Endodermal cell (in vitro differentiated cells): Measurements from ENCODE around the gene SLIT2. TPM values are rescaled to one million over a fixed set of nuclear protein-coding genes. Genes with fewer than 3 reads are reported as not detected.

Experiments used
- DNase-seq: peaks from one replicate; pipeline ENCODE4 v3.0.0-alpha.2; 2017
- H3K27ac ChIP-seq: 2 replicates; pipeline ENCODE4 v1.5.1; 2013; ENCODE audit warnings: mild to moderate bottlenecking, low read depth, low read length, moderate library complexity
- H3K27me3 ChIP-seq: 2 replicates; pipeline ENCODE4 v1.6.1; 2013; ENCODE audit warnings: mild to moderate bottlenecking, low read length, moderate library complexity; ENCODE audit not compliant: insufficient read depth, control insufficient read depth, poor library complexity, severe bottlenecking
- H3K36me3 ChIP-seq: 2 replicates; pipeline ENCODE4 v1.7.0; 2013; ENCODE audit warnings: mild to moderate bottlenecking, low read length, moderate library complexity; ENCODE audit not compliant: control insufficient read depth, insufficient read depth
- H3K4me1 ChIP-seq: one replicate; pipeline ENCODE4 v1.7.0; 2013; ENCODE audit warnings: low read length; ENCODE audit not compliant: control insufficient read depth, insufficient read depth
- H3K4me3 ChIP-seq: 2 replicates; pipeline ENCODE4 v1.5.1; 2013; ENCODE audit warnings: mild to moderate bottlenecking, low read length, moderate library complexity
- H3K9ac ChIP-seq: 2 replicates; pipeline ENCODE4 v1.6.1; 2013; ENCODE audit warnings: mild to moderate bottlenecking, low read length, moderate library complexity; ENCODE audit not compliant: poor library complexity, severe bottlenecking; ENCODE audit errors: extremely low read depth
- H3K9me3 ChIP-seq: 2 replicates; pipeline ENCODE4 v1.6.1; 2013; ENCODE audit warnings: mild to moderate bottlenecking, low read length, moderate library complexity; ENCODE audit not compliant: control insufficient read depth
- H3K27ac Mint-ChIP-seq: 2 replicates; pipeline ENCODE4 v1.8.0; 2020; ENCODE audit warnings: mixed read lengths
- H3K27me3 Mint-ChIP-seq: 2 replicates; pipeline ENCODE4 v1.8.0; 2021; ENCODE audit warnings: mild to moderate bottlenecking, mixed read lengths; ENCODE audit not compliant: insufficient read depth
- H3K36me3 Mint-ChIP-seq: 2 replicates; pipeline ENCODE4 v1.8.0; 2020; ENCODE audit warnings: low read depth, mixed read lengths
- H3K4me1 Mint-ChIP-seq: 2 replicates; pipeline ENCODE4 v1.8.0; 2020; ENCODE audit warnings: mixed read lengths
- H3K4me3 Mint-ChIP-seq: 2 replicates; pipeline ENCODE4 v1.8.0; 2020; ENCODE audit warnings: mild to moderate bottlenecking, moderate library complexity, mixed read lengths
- H3K9me3 Mint-ChIP-seq: 2 replicates; pipeline ENCODE4 v1.8.0; 2020; ENCODE audit warnings: mild to moderate bottlenecking, mixed read lengths
- CTCF ChIP-seq: fragments of 200-600 bp; sonication (generic); conservative IDR thresholded peaks from 2 replicates; pipeline ENCODE4 v1.5.0; 2021; ENCODE audit warnings: antibody characterized with exemption, mild to moderate bottlenecking
- WGBS, 2 experiments: methylation state at CpG; one replicate each; pipeline versions ENCODE4 v1.1.5 to v1.1.7; 2013; ENCODE audit warnings: missing lambda C conversion rate in 2 of 2, mixed read lengths in 1 of 2; ENCODE audit not compliant: insufficient coverage in 1 of 2, insufficient read length in 1 of 2; 5-methylcytosine and 5-hydroxymethylcytosine counted together
- total RNA-seq, 2 donors: library from RNA; stranded (reverse); fragmentation: NEBNext Ultra II Directional in 1 of 2; extraction: Animal tissue kit (Norgen Biotek cat#: 25700) in 1 of 2; gene quantifications; 2 replicates in 1 of 2; 3 replicates in 1 of 2; pipeline ENCODE4 v1.2.1, GENCODE V29; 2021

Gene SLIT2
- total RNA-seq, 2 donors from 2014 or later = 3.4 to 3.5 TPM

DNA sequence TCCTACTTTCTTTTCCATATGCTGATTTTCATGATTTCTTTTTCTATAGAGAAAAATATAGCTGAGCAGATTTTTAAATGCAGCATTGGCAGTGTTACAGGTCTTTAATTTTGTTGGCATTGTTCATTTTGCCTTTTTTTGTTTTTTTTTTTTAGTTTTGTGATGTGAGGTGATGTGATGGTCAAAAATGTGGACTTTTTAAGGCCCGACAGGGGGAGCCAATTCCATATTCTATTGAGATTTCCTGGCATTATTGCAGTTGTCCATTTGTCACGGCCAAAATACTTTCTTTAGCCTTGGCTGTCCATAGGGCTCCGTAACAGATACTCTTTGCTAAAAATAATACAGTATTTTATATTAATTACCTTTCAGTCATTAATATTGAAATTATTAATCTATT, 47.8 kb downstream of the SLIT2 start:
- Mint-ChIP-seq H3K27ac (no peak overlapping the region), H3K4me1 (no peaks in the 10 kb centered on the region), H3K9me3 (no peaks in the 10 kb centered on the region), H3K4me3 (no peak overlapping the region), H3K27me3 (no peaks in the 10 kb centered on the region), H3K36me3 (no peaks in the 10 kb centered on the region)
- no peak for DNase-seq
- no peak overlapping the region for H3K9ac ChIP-seq
- no peak overlapping the region for H3K4me3 ChIP-seq
- TF ChIP-seq CTCF = peak; percentile 79
- H3K27ac ChIP-seq = no peak overlapping the region
- no peaks in the 10 kb centered on the region for H3K36me3 ChIP-seq
- H3K27me3 ChIP-seq = no peaks in the 10 kb centered on the region
- no peaks in the 10 kb centered on the region for H3K9me3 ChIP-seq
- no peaks in the 10 kb centered on the region for H3K4me1 ChIP-seq
- 68% methylated on average over 2 of the region's 3 CpGs; no CpG with 5 or more reads in 1 of the 2 experiments for WGBS, 2 experiments

GRCh38 chr4:20301161-20301560, 49.5 kb downstream of the SLIT2 start:
- TF ChIP-seq CTCF = no peak
- H3K27ac Mint-ChIP-seq = no peak overlapping the region
- no peaks in the 10 kb centered on the region for H3K36me3 Mint-ChIP-seq
- no peak overlapping the region for H3K9ac ChIP-seq
- no peaks in the 10 kb centered on the region for H3K4me1 Mint-ChIP-seq
- no peak overlapping the region for H3K4me3 ChIP-seq
- no peak overlapping the region for H3K27ac ChIP-seq
- H3K9me3 Mint-ChIP-seq = no peaks in the 10 kb centered on the region
- no peaks in the 10 kb centered on the region for H3K4me1 ChIP-seq
- no peak overlapping the region for H3K4me3 Mint-ChIP-seq
- no peaks in the 10 kb centered on the region for H3K9me3 ChIP-seq
- no peak for DNase-seq
- 81 to 100% methylated on average over 1 to 2 of the region's 2 CpGs for WGBS, 2 experiments
- H3K36me3 ChIP-seq = no peaks in the 10 kb centered on the region
- H3K27me3 ChIP-seq = no peaks in the 10 kb centered on the region
- H3K27me3 Mint-ChIP-seq = no peaks in the 10 kb centered on the region
